ENCODE measurements around the gene AUTS2. TPM values are rescaled to one million over a fixed set of nuclear protein-coding genes. Genes with fewer than 3 reads are reported as not detected.
"Not testable (repeated sequence)": the region's sequence is repeated elsewhere in the genome, so short reads cannot be mapped to it uniquely, and the experiment has no call there.

The AUTS2 gene
- total RNA-seq, 2 experiments from 2014 or later = 4.0 to 4.7 TPM

GRCh38 chr7:70591643-70592042, 993.4 kb downstream of the AUTS2 start:
- Mint-ChIP-seq H3K4me1 (ENCODE audit: low read depth) (no peaks in the 10 kb centered on the region), H3K4me3 (no peak overlapping the region), H3K9me3 (no peaks in the 10 kb centered on the region), H3K27ac (no peak overlapping the region), H3K36me3 (no peaks in the 10 kb centered on the region), H3K27me3 (peaks cover 17% of the 10 kb centered on the region)
- POLR2A ChIA-PET = no interaction called here
- intact Hi-C loops (cut with micrococcal nuclease) = no loop called here
- CTCF ChIA-PET = no interaction called here
- no peak for DNase-seq

- Mint-ChIP-seq H3K9me3 (no peaks in the 10 kb centered on the region), H3K27ac (no peak overlapping the region), H3K4me3 (no peak overlapping the region), H3K36me3 (no peaks in the 10 kb centered on the region), H3K4me1 (ENCODE audit: low read depth) (no peaks in the 10 kb centered on the region), H3K27me3 (peaks cover 22% of the 10 kb centered on the region)
- POLR2A ChIA-PET = no interaction called here
- intact Hi-C loops (cut with micrococcal nuclease) = no loop called here
- CTCF ChIA-PET = no interaction called here
- no peak for DNase-seq
Observed at GRCh38 chr7:70592171-70592570, 993.9 kb downstream of the AUTS2 start.

GRCh38 chr7:70594170-70594569, 995.9 kb downstream of the AUTS2 start:
- Mint-ChIP-seq H3K27ac (no peak overlapping the region), H3K27me3 (peaks cover 35% of the 10 kb centered on the region), H3K4me3 (no peak overlapping the region), H3K4me1 (ENCODE audit: low read depth) (no peaks in the 10 kb centered on the region), H3K36me3 (no peaks in the 10 kb centered on the region), H3K9me3 (no peaks in the 10 kb centered on the region)
- POLR2A ChIA-PET = no interaction called here
- DNase-seq = no peak
- intact Hi-C loops (cut with micrococcal nuclease) = no loop called here
- CTCF ChIA-PET = no interaction called here

- intact Hi-C loops (cut with micrococcal nuclease); CTCF ChIA-PET; H3K9me3 Mint-ChIP-seq; H3K27ac Mint-ChIP-seq; POLR2A ChIA-PET; H3K4me1 Mint-ChIP-seq (ENCODE audit: low read depth); H3K4me3 Mint-ChIP-seq; H3K36me3 Mint-ChIP-seq; DNase-seq: not testable (repeated sequence)
- peaks cover 35% of the 10 kb centered on the region for H3K27me3 Mint-ChIP-seq
Observed at GRCh38 chr7:70594885-70595284, 996.6 kb downstream of the AUTS2 start.

- Mint-ChIP-seq H3K27me3 (peaks cover 35% of the 10 kb centered on the region), H3K27ac (no peak overlapping the region), H3K4me3 (no peak overlapping the region), H3K4me1 (ENCODE audit: low read depth) (no peaks in the 10 kb centered on the region), H3K36me3 (no peaks in the 10 kb centered on the region), H3K9me3 (no peaks in the 10 kb centered on the region)
- CTCF ChIA-PET = interaction anchor here (0.9 kb wide), 1 partner anchor 103 kb away, joined by 3 read pairs; no protein-coding TSS in a partner anchor
- POLR2A ChIA-PET = no interaction called here
- no peak for DNase-seq
- intact Hi-C loops (cut with micrococcal nuclease) = no loop called here
Observed at GRCh38 chr7:70595370-70595754, 997.1 kb downstream of the AUTS2 start.

- peaks cover 39% of the 10 kb centered on the region for H3K27me3 Mint-ChIP-seq
- DNase-seq = peak; percentile 10
- intact Hi-C loops (cut with micrococcal nuclease) = no loop called here
- no peaks in the 10 kb centered on the region for H3K4me1 Mint-ChIP-seq (ENCODE audit: low read depth)
- POLR2A ChIA-PET = no interaction called here
- peaks cover 6% of the 10 kb centered on the region for H3K9me3 Mint-ChIP-seq
- peaks cover 2% of the 10 kb centered on the region for H3K36me3 Mint-ChIP-seq
- CTCF ChIA-PET = interaction anchor here (0.9 kb wide), 1 partner anchor 103 kb away, joined by 3 read pairs; no protein-coding TSS in a partner anchor
- no peak overlapping the region for H3K4me3 Mint-ChIP-seq
- H3K27ac Mint-ChIP-seq = no peak overlapping the region
Observed at GRCh38 chr7:70595755-70596597, 997.7 kb downstream of the AUTS2 start.

GRCh38 chr7:70596598-70596913, 998.3 kb downstream of the AUTS2 start:
- Mint-ChIP-seq H3K27ac (no peak overlapping the region), H3K4me1 (ENCODE audit: low read depth) (no peaks in the 10 kb centered on the region), H3K27me3 (peaks cover 39% of the 10 kb centered on the region), H3K9me3 (peaks cover 11% of the 10 kb centered on the region), H3K36me3 (peaks cover 5% of the 10 kb centered on the region), H3K4me3 (no peak overlapping the region)
- ChIA-PET CTCF (no interaction called here), POLR2A (no interaction called here)
- intact Hi-C loops (cut with micrococcal nuclease) = no loop called here
- DNase-seq = no peak

GRCh38 chr7:70597066-70597465, 998.8 kb downstream of the AUTS2 start:
- Mint-ChIP-seq H3K36me3 (peaks cover 5% of the 10 kb centered on the region), H3K4me1 (ENCODE audit: low read depth) (no peaks in the 10 kb centered on the region), H3K27me3 (peaks cover 39% of the 10 kb centered on the region), H3K4me3 (no peak overlapping the region), H3K9me3 (peaks cover 11% of the 10 kb centered on the region), H3K27ac (no peak overlapping the region)
- ChIA-PET CTCF (no interaction called here), POLR2A (no interaction called here)
- intact Hi-C loops (cut with micrococcal nuclease) = no loop called here
- DNase-seq = no peak

GRCh38 chr7:70598976-70599375, 1000.7 kb downstream of the AUTS2 start:
- Mint-ChIP-seq H3K4me1 (ENCODE audit: low read depth) (no peaks in the 10 kb centered on the region), H3K9me3 (peaks cover 11% of the 10 kb centered on the region), H3K27ac (no peak overlapping the region), H3K36me3 (peaks cover 5% of the 10 kb centered on the region), H3K4me3 (no peak overlapping the region), H3K27me3 (peaks cover 34% of the 10 kb centered on the region)
- intact Hi-C loops (cut with micrococcal nuclease) = no loop called here
- POLR2A ChIA-PET = no interaction called here
- DNase-seq = no peak
- CTCF ChIA-PET = no interaction called here

- ChIA-PET POLR2A (no interaction called here), CTCF (no interaction called here)
- Mint-ChIP-seq H3K4me3 (no peak overlapping the region), H3K27ac (no peak overlapping the region), H3K4me1 (ENCODE audit: low read depth) (no peaks in the 10 kb centered on the region), H3K27me3 (peaks cover 30% of the 10 kb centered on the region), H3K36me3 (peaks cover 5% of the 10 kb centered on the region), H3K9me3 (peaks cover 16% of the 10 kb centered on the region)
- no peak for DNase-seq
- intact Hi-C loops (cut with micrococcal nuclease) = no loop called here
Observed at GRCh38 chr7:70599446-70600190, 1001.3 kb downstream of the AUTS2 start.

GRCh38 chr7:70600993-70601392, 1002.7 kb downstream of the AUTS2 start:
- ChIA-PET POLR2A (no interaction called here), CTCF (no interaction called here)
- peaks cover 24% of the 10 kb centered on the region for H3K27me3 Mint-ChIP-seq
- intact Hi-C loops (cut with micrococcal nuclease) = no loop called here
- peaks cover 5% of the 10 kb centered on the region for H3K36me3 Mint-ChIP-seq
- peaks cover 16% of the 10 kb centered on the region for H3K9me3 Mint-ChIP-seq
- DNase-seq = no peak
- H3K27ac Mint-ChIP-seq = no peak overlapping the region
- H3K4me1 Mint-ChIP-seq (ENCODE audit: low read depth) = no peaks in the 10 kb centered on the region
- no peak overlapping the region for H3K4me3 Mint-ChIP-seq

- peaks cover 5% of the 10 kb centered on the region for H3K36me3 Mint-ChIP-seq
- no peaks in the 10 kb centered on the region for H3K4me1 Mint-ChIP-seq (ENCODE audit: low read depth)
- intact Hi-C loops (cut with micrococcal nuclease) = no loop called here
- H3K4me3 Mint-ChIP-seq = no peak overlapping the region
- peaks cover 16% of the 10 kb centered on the region for H3K9me3 Mint-ChIP-seq
- DNase-seq = no peak
- H3K27me3 Mint-ChIP-seq = peaks cover 17% of the 10 kb centered on the region
- ChIA-PET POLR2A (no interaction called here), CTCF (no interaction called here)
- no peak overlapping the region for H3K27ac Mint-ChIP-seq
Observed at GRCh38 chr7:70602117-70602516, 1003.8 kb downstream of the AUTS2 start.

GRCh38 chr7:70607281-70607680, 1009.0 kb downstream of the AUTS2 start:
- DNase-seq = no peak
- H3K36me3 Mint-ChIP-seq = no peaks in the 10 kb centered on the region
- H3K9me3 Mint-ChIP-seq = peaks cover 5% of the 10 kb centered on the region
- no peak overlapping the region for H3K4me3 Mint-ChIP-seq
- intact Hi-C loops (cut with micrococcal nuclease) = no loop called here
- H3K27ac Mint-ChIP-seq = no peak overlapping the region
- CTCF ChIA-PET = no interaction called here
- peaks cover 4% of the 10 kb centered on the region for H3K27me3 Mint-ChIP-seq
- POLR2A ChIA-PET = interaction anchor here (0.6 kb wide), 1 partner anchor 272 kb away, joined by 8 read pairs; no protein-coding TSS in a partner anchor
- H3K4me1 Mint-ChIP-seq (ENCODE audit: low read depth) = no peaks in the 10 kb centered on the region
